ENCODE results near the gene RAB39A.

Gene RAB39A

GRCh38 chr11:107953446-107953845, 25.2 kb downstream of the RAB39A start:
- no peak for TF ChIP-seq CTCF (IDR thresholded peaks at IDR 0.05)

GRCh38 chr11:107956543-107956942, 28.3 kb downstream of the RAB39A start:
- no peak for TF ChIP-seq CTCF (IDR thresholded peaks at IDR 0.05)

GRCh38 chr11:107957109-107957588, 28.9 kb downstream of the RAB39A start:
- TF ChIP-seq CTCF (IDR thresholded peaks at IDR 0.05), result no peak

DNA sequence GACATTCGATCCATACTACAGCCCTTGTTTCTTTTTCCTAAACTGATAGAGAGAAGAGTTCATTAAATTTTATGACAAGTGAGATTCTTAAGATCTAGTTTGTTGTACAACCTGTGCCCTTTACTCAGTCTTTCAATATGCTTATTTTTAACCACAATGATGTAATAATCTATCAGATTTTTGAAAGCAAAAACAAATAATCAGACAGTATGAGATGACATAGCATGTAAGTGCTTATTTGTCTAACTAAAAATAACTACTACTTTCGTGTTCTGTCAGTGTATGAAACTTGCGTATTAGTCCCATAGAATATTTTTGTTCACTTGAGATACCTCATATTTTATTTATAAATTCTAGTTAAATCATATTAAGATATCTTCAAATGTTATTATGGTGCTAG, 33.2 kb downstream of the RAB39A start:
- TF ChIP-seq CTCF (IDR thresholded peaks at IDR 0.05), result no peak

GRCh38 chr11:107962181-107962580, 33.9 kb downstream of the RAB39A start:
- TF ChIP-seq CTCF (IDR thresholded peaks at IDR 0.05), result no peak

GRCh38 chr11:107963091-107963490, 34.8 kb downstream of the RAB39A start:
- no peak for TF ChIP-seq CTCF (IDR thresholded peaks at IDR 0.05)

GRCh38 chr11:107969219-107969618, 41.0 kb downstream of the RAB39A start:
- no peak for TF ChIP-seq CTCF (IDR thresholded peaks at IDR 0.05)

- no peak for TF ChIP-seq CTCF (IDR thresholded peaks at IDR 0.05)
Measured at GRCh38 chr11:107970049-107970448, 41.8 kb downstream of the RAB39A start.
